Muscle layer of colon (tissue), 2 donors: ENCODE measurements around the gene SPEM2.

Experiments
- H3K27ac ChIP-seq: one replicate; pipeline ENCODE4 v1.7.0; 2013; ENCODE audit warnings: low read depth, mild to moderate bottlenecking, low read length, moderate library complexity
- H3K27me3 ChIP-seq, 2 donors: one replicate each; pipeline ENCODE4 v1.7.0; 2013; ENCODE audit warnings: low read length in 2 of 2, mild to moderate bottlenecking in 2 of 2; ENCODE audit not compliant: insufficient read depth in 2 of 2, control insufficient read depth in 1 of 2
- H3K36me3 ChIP-seq: one replicate; pipeline ENCODE4 v1.7.0; 2013; ENCODE audit warnings: mild to moderate bottlenecking, low read length; ENCODE audit not compliant: insufficient read depth
- H3K4me1 ChIP-seq: one replicate; pipeline ENCODE4 v1.7.0; 2013; ENCODE audit warnings: mild to moderate bottlenecking, low read length; ENCODE audit not compliant: insufficient read depth
- H3K4me3 ChIP-seq, 2 donors: one replicate each; pipeline ENCODE4 v1.7.0; 2013; ENCODE audit warnings: low read length in 2 of 2, low read depth in 1 of 2, mild to moderate bottlenecking in 1 of 2, moderate library complexity in 1 of 2
- H3K9ac ChIP-seq: one replicate; pipeline ENCODE4 v1.7.0; 2013; ENCODE audit warnings: low read length
- H3K9me3 ChIP-seq: one replicate; pipeline ENCODE4 v1.7.0; 2013; ENCODE audit warnings: mild to moderate bottlenecking, low read length
- donor health status: abdominal sarcoma.
- donor health status: Adenocarcinoma of cecum.

The SPEM2 gene

GRCh38 chr17:7438656-7439460 lies 13.4 kb downstream of the SPEM2 start:
- no peak overlapping the region for H3K27ac ChIP-seq
- H3K36me3 ChIP-seq: no peaks in the 10 kb centered on the region
- H3K9me3 ChIP-seq: no peaks in the 10 kb centered on the region
- peaks cover 60 to 89% of the 10 kb centered on the region in 2 donors for H3K27me3 ChIP-seq
- no peak overlapping the region for H3K4me3 ChIP-seq
- H3K9ac ChIP-seq: no peak overlapping the region
- peaks cover 38% of the 10 kb centered on the region for H3K4me1 ChIP-seq

GRCh38 chr17:7439462-7440112 lies 14.2 kb downstream of the SPEM2 start, which contains the start of gene FGF11:
Gene FGF11 (plus strand): TSS chr17:7439512. CDS start chr17:7439621, 109 bp downstream.
- no peaks in the 10 kb centered on the region for H3K9me3 ChIP-seq
- H3K9ac ChIP-seq: no peak within 1 kb of the TSS
- peaks cover 60 to 87% of the 10 kb centered on the region in 2 donors for H3K27me3 ChIP-seq
- H3K27ac ChIP-seq: no peak within 1 kb of the TSS
- no peaks in the 10 kb centered on the region for H3K36me3 ChIP-seq
- H3K4me3 ChIP-seq: peak within 1 kb of the TSS; percentile 23 to 64
- peaks cover 38% of the 10 kb centered on the region for H3K4me1 ChIP-seq

GRCh38 chr17:7440113-7440833 lies 14.9 kb downstream of the SPEM2 start:
- Histone ChIP-seq H3K4me1 (peaks cover 36% of the 10 kb centered on the region), H3K36me3 (no peaks in the 10 kb centered on the region), H3K4me3 (peak overlapping the region; percentile 23 to 64), H3K27ac (no peak overlapping the region), H3K9ac (no peak overlapping the region), H3K27me3 (peaks cover 57 to 85% of the 10 kb centered on the region in 2 donors), H3K9me3 (no peaks in the 10 kb centered on the region)

GRCh38 chr17:7440834-7441195 lies 15.4 kb downstream of the SPEM2 start:
- Histone ChIP-seq H3K4me3 (no peak overlapping the region), H3K4me1 (peaks cover 31% of the 10 kb centered on the region), H3K27ac (no peak overlapping the region), H3K9ac (no peak overlapping the region), H3K36me3 (no peaks in the 10 kb centered on the region), H3K27me3 (peaks cover 57 to 85% of the 10 kb centered on the region in 2 donors), H3K9me3 (no peaks in the 10 kb centered on the region)

- no peak overlapping the region for H3K27ac ChIP-seq
- H3K4me3 ChIP-seq: no peak overlapping the region
- H3K27me3 ChIP-seq: peaks cover 59 to 85% of the 10 kb centered on the region in 2 donors
- H3K9ac ChIP-seq: no peak overlapping the region
- no peaks in the 10 kb centered on the region for H3K36me3 ChIP-seq
- H3K4me1 ChIP-seq: peaks cover 29% of the 10 kb centered on the region
- no peaks in the 10 kb centered on the region for H3K9me3 ChIP-seq
These were observed 15.8 kb downstream of the SPEM2 start for GRCh38 chr17:7441266-7441665.

- H3K36me3 ChIP-seq: no peaks in the 10 kb centered on the region
- no peak overlapping the region for H3K27ac ChIP-seq
- H3K9ac ChIP-seq: no peak overlapping the region
- no peaks in the 10 kb centered on the region for H3K9me3 ChIP-seq
- peaks cover 61 to 89% of the 10 kb centered on the region in 2 donors for H3K27me3 ChIP-seq
- peaks cover 26% of the 10 kb centered on the region for H3K4me1 ChIP-seq
- no peak overlapping the region for H3K4me3 ChIP-seq
These were observed 16.7 kb downstream of the SPEM2 start for GRCh38 chr17:7442142-7442541.

- Histone ChIP-seq H3K4me3 (no peak overlapping the region), H3K27ac (no peak overlapping the region), H3K4me1 (peaks cover 15% of the 10 kb centered on the region), H3K36me3 (no peaks in the 10 kb centered on the region), H3K27me3 (peaks cover 55 to 78% of the 10 kb centered on the region in 2 donors), H3K9ac (no peak overlapping the region), H3K9me3 (no peaks in the 10 kb centered on the region)
These were observed 18.4 kb downstream of the SPEM2 start for GRCh38 chr17:7443499-7444485.

- Histone ChIP-seq H3K27me3 (peaks cover 45 to 66% of the 10 kb centered on the region in 2 donors), H3K36me3 (no peaks in the 10 kb centered on the region), H3K27ac (no peak within 1 kb of the TSS), H3K4me3 (no peak within 1 kb of the TSS), H3K4me1 (peaks cover 7% of the 10 kb centered on the region), H3K9ac (no peak within 1 kb of the TSS), H3K9me3 (no peaks in the 10 kb centered on the region)
These were observed 19.5 kb downstream of the SPEM2 start, which contains the start of gene CHRNB1 for GRCh38 chr17:7444682-7445618. Gene CHRNB1 (plus strand): TSS chr17:7445061. CDS start chr17:7445128, 67 bp downstream.

- Histone ChIP-seq H3K4me3 (no peak overlapping the region), H3K27ac (no peak overlapping the region), H3K4me1 (peaks cover under 1% of the 10 kb centered on the region), H3K36me3 (no peaks in the 10 kb centered on the region), H3K9me3 (no peaks in the 10 kb centered on the region), H3K27me3 (peaks cover 38 to 60% of the 10 kb centered on the region in 2 donors), H3K9ac (no peak overlapping the region)
These were observed 20.2 kb downstream of the SPEM2 start for GRCh38 chr17:7445619-7445968.

- H3K4me1 ChIP-seq: no peaks in the 10 kb centered on the region
- no peaks in the 10 kb centered on the region for H3K36me3 ChIP-seq
- H3K27me3 ChIP-seq: peaks cover 22 to 35% of the 10 kb centered on the region in 2 donors
- no peak overlapping the region for H3K4me3 ChIP-seq
- H3K9ac ChIP-seq: no peak overlapping the region
- no peak overlapping the region for H3K27ac ChIP-seq
- no peaks in the 10 kb centered on the region for H3K9me3 ChIP-seq
These were observed 23.0 kb downstream of the SPEM2 start for GRCh38 chr17:7448461-7448860.
